Stimulated activated CD4-positive, alpha-beta T cell treated with anti-CD3 and anti-CD28 coated beads, Interleukin-2, amount 100 ng/mL, for 48 hours (primary cell): Measurements from ENCODE around the gene YBX3.

ENCODE experiments used
- DNase-seq, 2 donors: peaks; one replicate each; pipeline ENCODE4 v3.0.0-alpha.2; 2020

YBX3 gene

GRCh38 chr12:10721651-10722501 is 1.2 kb downstream of the YBX3 start:
- peak; percentile 26 to 38 for DNase-seq

DNA sequence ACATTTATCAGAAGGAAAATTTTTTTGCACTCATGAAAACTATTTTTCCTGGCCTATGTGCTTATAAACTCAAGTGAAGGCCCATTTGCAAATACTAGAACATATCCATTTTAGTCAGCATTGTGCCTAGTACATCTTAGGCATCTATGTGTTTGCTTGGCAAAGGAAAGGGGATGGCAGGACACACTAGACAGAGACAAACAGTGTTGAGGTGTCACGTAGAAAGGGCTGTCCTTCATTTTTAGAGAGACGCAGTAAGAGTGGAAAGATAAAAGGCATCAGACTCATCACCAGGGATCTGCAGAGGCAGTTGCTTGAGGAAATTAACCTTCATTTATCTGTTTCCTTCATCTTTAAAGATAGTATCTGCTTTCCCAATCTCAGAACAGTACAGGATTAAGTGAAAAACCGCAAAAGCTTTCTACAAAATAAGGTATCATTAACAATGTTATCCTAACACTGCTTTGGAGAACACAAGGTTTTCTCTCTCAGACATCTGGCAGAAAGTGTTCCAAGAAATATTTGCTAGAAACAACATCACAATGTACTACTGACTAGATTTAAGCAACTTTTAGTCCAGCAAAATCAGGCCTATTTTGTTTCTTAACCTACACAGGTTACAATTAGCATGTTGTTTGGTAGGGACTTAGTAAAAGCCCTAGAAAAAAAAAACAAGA is 2.0 kb downstream of the YBX3 start:
- DNase-seq: no peak

- DNase-seq: no peak
These were observed 3.6 kb downstream of the YBX3 start for GRCh38 chr12:10719482-10719881.

DNA sequence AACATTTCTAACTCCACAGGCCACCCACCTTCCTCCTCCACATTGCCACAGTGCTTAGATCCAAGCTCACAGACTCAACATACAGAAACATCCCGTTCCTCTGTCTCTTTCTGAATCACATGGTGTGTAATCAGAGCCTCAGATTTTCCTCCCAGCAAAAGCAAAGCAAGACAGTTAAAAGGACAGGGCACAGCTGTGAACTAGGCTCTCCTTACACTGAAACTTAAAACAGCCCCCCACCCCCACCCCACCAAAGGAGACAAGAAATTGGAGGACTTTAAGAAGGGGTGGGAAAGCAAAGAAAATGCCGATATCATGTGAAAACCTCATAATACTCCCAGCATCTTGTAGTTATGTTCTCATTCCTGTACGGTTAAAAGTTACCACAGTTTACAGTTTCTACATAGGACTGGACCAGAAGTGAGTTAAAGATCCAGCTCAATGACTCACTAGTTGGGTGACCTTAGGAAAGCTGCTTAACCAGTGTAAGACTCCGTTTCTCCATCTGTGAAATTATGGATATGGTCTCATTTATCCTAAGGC is 4.8 kb downstream of the YBX3 start:
- no peak for DNase-seq

- no peak for DNase-seq
These were observed 5.7 kb downstream of the YBX3 start for GRCh38 chr12:10717410-10717809.

DNA sequence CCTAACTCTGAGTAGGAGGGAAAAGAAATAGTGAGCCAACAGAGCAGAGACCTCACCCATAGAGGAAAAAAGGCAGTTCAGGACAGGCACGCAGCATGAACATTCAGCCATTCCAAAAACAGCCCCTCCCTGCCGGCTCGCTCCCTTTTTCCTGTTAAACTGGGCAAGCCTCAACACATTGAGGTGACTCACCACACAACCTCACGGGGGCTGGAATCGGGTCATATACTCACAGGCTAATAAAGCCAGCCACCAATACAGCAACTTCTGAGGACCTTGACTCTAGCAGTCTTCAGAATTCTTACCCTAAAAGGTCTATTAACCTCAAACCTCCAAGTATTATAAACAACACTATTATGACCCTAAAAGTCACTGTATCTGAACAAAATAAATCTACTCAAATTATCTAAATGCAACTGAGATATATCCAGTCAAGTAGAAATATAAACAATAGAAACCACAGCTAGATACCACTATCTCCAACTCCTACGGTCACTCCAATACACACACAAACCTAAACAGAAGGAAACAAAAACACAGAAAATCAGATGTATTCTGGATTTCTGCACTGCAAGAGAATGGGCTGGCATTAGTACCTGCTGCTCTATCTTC is 6.3 kb downstream of the YBX3 start:
- DNase-seq: no peak

- no peak for DNase-seq
These were observed 6.8 kb downstream of the YBX3 start for GRCh38 chr12:10716277-10716676.

DNA sequence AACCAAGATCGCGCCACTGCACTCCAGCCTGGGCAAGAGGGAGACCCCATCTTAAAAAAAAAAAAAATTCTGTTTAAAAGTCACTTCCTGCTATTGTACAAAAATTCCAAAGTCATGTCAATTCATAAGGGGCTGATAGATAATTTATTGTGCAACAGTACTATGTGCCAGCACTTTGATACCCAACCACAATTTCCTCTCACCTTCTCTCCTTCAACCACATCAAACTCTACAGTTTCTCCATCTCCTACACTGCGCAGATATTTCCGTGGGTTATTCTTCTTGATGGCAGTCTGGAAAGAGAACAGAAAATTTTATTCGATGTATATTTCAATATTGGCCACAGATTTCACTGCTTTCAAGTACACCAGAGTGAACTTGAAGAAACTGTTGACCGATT is 7.6 kb downstream of the YBX3 start:
- DNase-seq: no peak

DNA sequence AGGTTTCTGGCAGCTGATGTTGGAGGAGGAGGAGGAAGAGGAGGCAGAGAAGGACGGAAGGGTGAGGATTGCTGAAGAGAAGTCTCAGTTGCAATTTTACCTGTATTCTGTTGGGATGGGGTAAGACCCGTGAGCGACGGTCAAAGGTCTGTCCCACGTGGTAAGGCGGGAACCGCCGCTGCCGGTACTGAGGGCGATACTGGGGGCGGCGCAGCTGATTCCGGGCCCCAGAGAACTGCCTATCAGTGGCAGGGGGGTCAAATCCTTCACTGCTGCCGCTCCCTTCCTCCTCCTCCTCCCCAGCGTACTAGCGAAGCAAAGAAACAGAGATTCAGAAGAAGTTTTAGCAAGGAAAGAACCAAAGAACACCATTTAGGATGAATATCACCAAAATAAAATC is 13.3 kb downstream of the YBX3 start:
- no peak for DNase-seq

DNA sequence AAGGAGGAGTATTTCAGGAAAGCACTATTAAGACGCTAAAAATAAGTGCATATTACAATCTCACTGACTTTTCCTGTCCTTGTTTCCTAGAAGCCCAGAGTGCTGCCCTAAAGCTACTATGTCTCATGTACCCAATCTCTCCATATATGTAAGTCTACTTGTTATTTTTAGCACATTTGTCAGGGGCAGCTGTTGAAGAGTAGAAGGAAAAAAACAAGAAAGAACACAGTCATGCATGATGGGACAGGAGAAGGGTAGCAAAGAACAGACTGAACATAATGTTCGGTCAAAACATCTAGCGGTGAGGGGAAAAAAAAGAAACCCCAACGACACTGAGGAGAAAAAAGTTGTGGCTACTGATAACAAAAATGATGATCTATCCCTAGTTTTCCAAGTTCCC is 14.3 kb downstream of the YBX3 start:
- no peak for DNase-seq

- no peak for DNase-seq
These were observed 17.5 kb downstream of the YBX3 start for GRCh38 chr12:10705655-10706054.

- DNase-seq: no peak
These were observed 21.3 kb downstream of the YBX3 start for GRCh38 chr12:10701843-10702242.

DNA sequence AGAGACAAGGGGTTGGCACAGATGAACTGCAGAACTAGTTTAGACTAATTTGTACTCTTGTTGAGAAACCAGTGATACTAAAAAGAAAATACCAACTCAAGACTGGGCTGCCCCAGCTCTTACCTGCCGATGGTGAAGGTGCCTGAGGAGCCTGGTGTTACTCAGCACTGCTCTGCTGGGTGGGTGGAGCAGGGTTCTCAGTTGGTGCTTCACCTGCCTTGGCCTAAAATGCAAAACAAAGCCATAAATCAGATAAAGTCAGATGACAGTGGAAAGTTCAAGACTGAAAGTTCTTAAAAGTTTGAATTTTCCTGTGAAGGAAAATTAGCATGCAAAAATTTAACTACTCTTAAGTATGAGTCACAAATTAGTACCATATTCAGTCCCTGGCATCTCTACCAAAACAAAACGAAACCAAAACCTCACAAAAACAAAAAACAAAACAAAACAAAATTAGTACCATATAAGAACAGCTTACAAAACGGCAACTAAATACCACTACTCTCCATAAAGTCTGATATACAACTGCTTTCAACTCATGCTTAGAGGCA is 21.9 kb downstream of the YBX3 start:
- DNase-seq: peak; percentile 5 to 7

- DNase-seq: no peak
These were observed 22.5 kb downstream of the YBX3 start for GRCh38 chr12:10700581-10700980.

GRCh38 chr12:10697862-10698261 is 25.3 kb downstream of the YBX3 start:
- DNase-seq: no peak

- no peak for DNase-seq
These were observed 26.0 kb downstream of the YBX3 start for GRCh38 chr12:10697156-10697555.

DNA sequence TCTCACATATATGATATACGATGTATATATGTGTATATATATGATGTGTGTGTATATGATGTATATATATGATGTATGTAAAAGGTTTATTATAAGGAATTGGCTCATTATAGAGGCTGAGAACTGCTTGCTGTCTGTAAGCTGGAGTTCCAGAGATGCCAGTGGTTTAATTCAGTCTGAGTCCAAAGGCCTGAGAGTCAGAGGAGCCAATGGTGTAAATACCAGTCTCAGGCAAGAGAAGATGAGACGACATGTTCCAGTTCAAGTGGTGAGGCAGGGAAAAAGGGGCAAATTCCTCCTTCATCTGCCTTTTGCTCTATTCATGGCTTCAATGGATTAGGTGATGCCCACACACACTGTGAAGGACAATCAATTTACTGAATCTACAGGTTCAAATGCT is 32.2 kb downstream of the YBX3 start:
- no peak for DNase-seq

GRCh38 chr12:10689146-10689545 is 34.0 kb downstream of the YBX3 start:
- no peak for DNase-seq

DNA sequence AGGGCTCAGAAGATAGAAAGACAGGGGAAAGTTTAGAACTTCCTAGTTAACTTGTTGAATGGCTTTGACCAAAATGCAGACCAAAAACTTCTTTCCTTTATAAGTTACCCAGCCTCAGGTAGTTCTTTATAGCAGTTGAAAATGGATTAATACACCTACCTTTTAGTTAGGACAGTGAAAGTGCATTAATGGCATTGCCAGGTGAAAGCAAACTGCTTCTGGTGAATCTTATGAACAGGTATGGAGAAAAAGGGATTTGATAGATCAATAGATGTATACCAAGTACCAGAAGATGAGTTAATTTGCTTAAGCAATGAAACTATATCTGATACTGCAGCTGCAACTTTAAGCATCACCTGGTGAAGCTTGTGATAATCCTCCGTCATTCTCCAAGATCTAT is 35.1 kb downstream of the YBX3 start:
- no peak for DNase-seq

DNA sequence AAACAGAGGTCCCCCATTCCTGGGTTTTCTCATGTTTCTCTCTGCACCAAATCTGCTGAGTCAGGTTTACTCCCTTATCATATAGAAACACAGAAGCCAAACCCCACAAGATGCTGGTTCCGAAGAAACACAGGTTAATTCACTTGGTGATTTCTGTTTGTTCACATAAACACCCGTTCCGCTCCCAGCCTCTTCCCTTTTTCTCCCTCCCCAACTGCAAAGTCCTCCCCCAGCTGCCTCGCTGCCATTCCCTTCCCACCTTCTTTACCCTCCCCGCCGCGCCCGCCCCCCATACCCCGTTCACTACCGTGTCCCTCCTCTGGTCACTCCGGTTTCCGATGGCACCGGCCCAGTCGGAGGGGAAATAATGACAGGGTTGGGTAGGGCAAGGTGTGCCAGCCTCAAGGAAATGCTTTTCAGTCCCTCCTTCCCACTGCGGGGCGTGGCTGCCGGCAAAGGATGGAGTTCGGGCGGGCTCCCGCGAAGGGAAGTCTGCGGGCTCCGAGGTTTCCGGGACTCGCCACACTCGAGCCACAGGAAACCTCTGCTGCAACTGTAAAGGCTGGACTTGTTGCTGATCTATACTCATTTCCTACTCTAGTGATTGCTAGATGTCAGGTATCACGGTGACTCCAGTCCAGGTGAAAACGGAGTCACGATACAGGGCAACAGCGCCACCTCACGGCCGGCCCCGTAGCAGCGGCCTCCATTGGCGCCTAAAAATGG is 49.3 kb downstream of the YBX3 start, which contains the start of gene STYK1:
Gene STYK1, minus strand, starts transcription at position 394 of the 726 bp plus-strand sequence. CDS start 39,434 bp downstream, outside the sequence.
- DNase-seq: peak; percentile 65 to 72

DNA sequence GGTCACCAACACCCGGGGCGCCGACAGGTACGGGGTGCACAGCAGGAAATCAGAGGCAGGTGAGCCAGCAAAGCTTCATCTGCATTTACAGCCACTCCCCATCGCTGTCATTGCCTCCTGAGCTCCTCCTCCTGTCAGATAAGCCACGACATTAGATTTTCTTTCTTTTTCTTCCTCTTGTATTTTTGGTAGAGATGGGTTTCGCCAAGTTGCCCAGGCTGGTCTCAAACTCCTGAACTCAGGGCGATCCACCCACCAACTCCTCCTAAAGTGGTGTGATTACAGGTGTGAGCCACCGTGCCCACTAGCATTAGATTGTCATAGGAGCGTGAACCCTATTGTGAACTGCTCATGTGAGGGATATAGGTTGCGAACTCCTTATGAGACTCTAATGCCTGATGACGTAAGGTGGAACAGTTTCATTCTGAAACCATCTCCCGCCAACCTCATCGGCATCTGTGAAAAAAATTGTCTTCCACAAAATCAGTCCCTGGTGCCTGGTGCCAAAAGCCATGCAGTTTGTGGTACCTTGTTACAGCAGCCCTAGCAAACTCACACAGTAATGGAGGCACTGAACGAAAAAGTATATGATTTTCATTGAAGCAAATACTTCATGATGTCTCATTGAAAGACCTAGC is 50.8 kb downstream of the YBX3 start:
- DNase-seq: no peak

DNA sequence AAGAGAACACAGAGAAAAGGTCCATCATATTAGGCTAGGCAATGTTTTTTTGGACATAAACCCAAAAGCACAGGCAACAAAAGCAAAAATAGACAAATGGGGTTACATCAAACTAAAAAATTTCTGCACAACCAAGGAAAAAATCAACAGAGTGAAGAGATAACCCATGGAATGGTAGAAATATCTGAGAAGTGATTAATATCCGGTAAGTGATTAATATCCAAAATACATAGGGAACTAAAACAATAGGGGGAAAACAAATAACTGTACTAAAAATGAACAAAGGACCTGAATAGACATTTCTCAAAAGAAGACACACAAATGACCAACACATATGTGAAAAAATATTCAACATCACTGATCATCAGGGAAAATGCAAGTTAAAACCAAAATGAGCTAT is 53.6 kb downstream of the YBX3 start:
- DNase-seq: no peak
